Femur (tissue), 1 donor: ENCODE measurements around the gene WASF1.
A peak's percentile ranks its signal among the peaks of the same experiment; 100 is the strongest.
"Not testable (repeated sequence)": the region's sequence is repeated elsewhere in the genome, so short reads cannot be mapped to it uniquely, and the experiment has no call there.

Source experiments
- DNase-seq: peaks from one replicate; pipeline ENCODE4 v3.0.0-alpha.2; 2017

WASF1 gene

DNA sequence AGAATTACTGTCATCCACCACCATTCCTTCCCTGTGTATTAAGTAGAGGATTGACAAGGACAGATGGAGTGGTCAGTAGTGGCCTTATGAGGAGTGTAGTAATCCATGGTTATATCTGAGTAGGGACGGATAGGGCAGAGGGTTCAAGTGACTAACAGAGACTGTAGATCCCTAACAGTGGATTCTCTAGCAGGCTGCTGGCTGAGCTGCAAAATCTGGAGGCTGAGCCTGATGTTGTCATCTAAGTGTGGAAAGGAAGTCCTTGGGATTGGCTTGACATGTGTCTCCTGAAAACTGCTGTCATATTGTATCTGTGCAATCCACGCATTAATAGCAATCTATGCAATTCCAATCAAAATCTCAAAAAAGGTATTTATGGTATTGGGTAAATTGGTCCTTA is 94.2 kb downstream of the WASF1 start:
- no peak for DNase-seq

GRCh38 chr6:110083875-110084585 is 95.4 kb downstream of the WASF1 start:
- no peak for DNase-seq

DNA sequence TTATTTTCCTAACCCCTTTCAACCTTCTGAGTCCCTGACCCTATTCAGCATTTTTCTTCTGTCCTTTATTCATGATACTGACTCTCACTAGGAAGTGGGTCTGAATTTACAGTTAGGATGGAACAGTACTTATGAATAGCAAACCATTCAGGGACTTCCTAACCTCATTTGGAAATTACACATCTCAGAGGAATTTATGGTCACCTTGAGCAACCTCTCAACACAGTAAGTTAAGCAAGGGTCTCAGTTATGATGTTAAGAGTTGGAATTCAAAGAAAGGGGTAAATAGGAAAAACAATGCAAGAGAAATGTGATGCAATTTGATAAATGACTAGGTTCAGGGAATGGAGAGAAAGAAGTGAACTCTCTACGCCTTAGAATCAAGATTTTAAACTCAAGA is 104.1 kb downstream of the WASF1 start:
- DNase-seq: no peak

DNA sequence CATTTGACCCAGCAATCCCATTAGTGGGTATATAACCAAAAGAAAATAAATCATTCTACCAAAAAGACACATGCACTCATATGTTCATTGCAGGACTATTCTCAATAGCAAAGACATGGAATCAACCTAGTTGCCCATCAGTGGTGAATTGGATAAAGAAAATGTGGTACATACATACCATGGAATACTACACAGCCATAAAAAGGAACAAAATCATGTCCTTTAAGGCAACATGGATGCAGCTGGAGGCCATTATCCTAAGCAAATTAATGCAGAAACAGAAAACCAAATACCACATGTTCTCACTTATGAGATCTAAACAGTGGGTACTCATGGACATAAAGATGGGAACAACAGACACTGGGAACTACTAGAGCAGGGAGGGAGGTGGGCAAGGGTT is 106.0 kb downstream of the WASF1 start:
- DNase-seq: not testable (repeated sequence)

GRCh38 chr6:110068592-110068967 is 110.9 kb downstream of the WASF1 start:
- no peak for DNase-seq

GRCh38 chr6:110067837-110068591 is 111.5 kb downstream of the WASF1 start:
- DNase-seq: peak; percentile 51

DNA sequence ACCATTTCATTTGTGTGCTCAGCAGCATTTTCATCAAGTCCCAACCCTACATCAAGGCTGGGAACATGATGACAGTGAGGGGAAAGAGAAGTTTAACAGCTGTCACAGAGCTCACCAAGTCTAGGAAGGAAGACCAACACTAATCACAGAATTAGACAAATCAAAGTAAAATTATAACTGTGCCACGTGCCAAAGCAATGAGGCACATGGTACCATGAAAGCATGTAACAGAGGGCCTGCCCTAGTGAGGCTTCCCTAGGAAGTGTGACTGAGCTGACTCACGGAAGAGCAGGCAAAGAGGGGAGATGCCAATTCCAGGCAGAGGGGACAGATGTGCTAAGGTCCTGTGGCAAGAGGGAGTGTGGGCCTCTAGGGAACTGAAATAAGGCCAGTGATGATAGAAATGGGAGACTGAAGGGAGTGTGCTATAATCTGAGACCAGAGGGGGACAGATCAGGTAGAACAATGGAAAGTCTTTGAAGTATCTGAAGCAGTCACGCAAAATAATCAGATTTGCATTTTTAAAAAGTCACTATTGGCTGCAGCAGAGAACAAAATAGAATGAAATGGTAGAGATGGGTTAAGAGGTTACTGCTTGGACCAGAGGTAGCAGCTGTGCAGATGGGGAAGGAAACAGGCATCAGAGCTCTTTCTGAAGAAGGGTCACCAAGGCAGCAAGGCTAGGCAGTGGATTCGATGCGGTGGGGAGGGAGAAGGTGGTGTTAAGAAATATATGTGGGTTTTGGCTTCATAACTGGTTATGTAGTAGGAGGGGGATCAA is 114.5 kb downstream of the WASF1 start:
- DNase-seq: no peak

- DNase-seq: no peak
Observed at GRCh38 chr6:110063594-110064263, 115.7 kb downstream of the WASF1 start.

- no peak for DNase-seq
Observed at GRCh38 chr6:110055387-110055735, 124.1 kb downstream of the WASF1 start.

GRCh38 chr6:110054664-110055386 is 124.6 kb downstream of the WASF1 start:
- DNase-seq: no peak

GRCh38 chr6:110053395-110054240 is 125.9 kb downstream of the WASF1 start:
- DNase-seq: peak; percentile 53

- no peak for DNase-seq
Observed at GRCh38 chr6:110050440-110050813, 129.0 kb downstream of the WASF1 start.
